ENCODE measurements around the gene OR4S1.

DNA sequence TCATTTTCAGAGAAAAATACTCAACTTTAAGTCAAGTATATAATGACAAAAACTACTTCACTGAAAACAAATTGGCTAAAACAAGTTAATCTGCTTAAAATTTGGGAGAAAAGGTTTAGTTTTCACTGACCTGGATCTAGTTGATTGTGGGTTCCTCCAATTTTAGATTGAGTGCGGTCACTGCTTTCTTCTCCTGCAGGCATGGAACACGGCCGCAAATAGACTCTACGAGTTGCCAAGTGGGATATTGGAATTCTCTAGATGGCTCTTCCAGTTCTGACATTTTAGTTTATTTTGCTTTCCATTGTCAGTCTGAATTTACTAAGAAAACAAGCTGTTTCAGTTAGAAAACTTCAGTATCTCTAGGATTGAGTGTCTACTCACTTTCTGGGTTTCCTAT is 48.0 kb downstream of the OR4S1 start:
- TF ChIP-seq POLR2A (IDR thresholded peaks at IDR 0.05): no peak
- TF ChIP-seq, protein P1, sequence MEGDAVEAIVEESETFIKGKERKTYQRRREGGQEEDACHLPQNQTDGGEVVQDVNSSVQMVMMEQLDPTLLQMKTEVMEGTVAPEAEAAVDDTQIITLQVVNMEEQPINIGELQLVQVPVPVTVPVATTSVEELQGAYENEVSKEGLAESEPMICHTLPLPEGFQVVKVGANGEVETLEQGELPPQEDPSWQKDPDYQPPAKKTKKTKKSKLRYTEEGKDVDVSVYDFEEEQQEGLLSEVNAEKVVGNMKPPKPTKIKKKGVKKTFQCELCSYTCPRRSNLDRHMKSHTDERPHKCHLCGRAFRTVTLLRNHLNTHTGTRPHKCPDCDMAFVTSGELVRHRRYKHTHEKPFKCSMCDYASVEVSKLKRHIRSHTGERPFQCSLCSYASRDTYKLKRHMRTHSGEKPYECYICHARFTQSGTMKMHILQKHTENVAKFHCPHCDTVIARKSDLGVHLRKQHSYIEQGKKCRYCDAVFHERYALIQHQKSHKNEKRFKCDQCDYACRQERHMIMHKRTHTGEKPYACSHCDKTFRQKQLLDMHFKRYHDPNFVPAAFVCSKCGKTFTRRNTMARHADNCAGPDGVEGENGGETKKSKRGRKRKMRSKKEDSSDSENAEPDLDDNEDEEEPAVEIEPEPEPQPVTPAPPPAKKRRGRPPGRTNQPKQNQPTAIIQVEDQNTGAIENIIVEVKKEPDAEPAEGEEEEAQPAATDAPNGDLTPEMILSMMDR (IDR thresholded peaks at IDR 0.05): no peak
